H54 (cell line): ENCODE data around the gene C1QTNF6.

Source experiments
- DNase-seq: peaks from one replicate; pipeline ENCODE4 v3.0.0; 2011; ENCODE audit warnings: low spot score, mixed read lengths; ENCODE audit not compliant: insufficient read length
- FAIRE-seq: peaks from 3 replicates; lab custom pipeline; 2011; peaks lifted over from hg19 to GRCh38; lab: Jason Lieb, UNC
- POLR2A ChIP-seq: IDR thresholded peaks from 2 replicates; pipeline ENCODE4 v1.6.1; 2011; ENCODE audit warnings: low read depth, mild to moderate bottlenecking, low read length

Gene C1QTNF6

GRCh38 chr22:37197451-37198257 is 9.6 kb upstream of the C1QTNF6 start:
- no peak for TF ChIP-seq POLR2A
- FAIRE-seq (peak; percentile 95), DNase-seq (peak; percentile 65)

DNA sequence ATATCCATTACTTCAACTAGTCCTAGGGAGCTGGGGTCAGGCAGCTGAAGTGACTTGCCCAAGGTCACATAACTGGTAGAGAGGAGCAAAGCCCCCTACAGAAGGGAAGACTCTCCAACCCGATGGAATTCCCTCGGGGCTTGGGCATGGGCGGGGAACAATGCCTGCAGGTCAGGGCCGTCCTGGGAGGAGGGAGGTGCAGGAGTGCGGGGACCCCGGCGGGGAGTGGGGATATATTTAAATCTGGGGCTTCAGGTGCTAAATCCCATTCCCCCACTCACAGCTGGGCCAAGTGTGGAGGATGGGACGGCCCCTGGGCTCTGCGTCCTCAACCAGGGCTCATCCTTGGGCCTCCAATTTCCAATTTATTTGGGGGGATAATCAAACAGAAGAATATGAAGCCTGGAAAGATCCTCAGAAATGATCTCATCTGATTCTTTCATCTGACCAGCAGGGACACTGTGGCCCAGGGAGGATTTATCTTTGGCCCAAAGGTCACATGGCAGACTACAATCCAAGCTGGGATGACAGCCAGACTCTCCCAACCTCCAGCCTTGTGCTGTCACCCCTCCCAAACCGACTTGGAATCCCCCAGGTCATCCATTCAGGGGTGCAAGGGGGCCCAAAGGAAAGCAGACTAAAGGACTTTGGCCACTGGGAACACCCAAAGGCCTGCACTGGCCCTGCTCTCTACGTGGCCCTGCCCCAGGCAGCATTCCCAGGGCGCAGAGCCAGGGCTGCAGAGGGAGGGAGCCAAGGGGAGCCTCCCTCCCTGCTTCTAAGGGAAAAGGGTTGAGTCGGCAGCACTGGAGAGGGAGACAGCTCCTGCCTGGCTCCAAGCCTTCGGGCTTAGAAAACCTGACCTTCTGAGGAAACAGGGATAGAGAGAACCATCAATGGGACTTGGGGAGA is 8.7 kb upstream of the C1QTNF6 start:
- peak; percentile 58 for DNase-seq
- TF ChIP-seq POLR2A = no peak
- FAIRE-seq = peak; percentile 80

- DNase-seq = no peak
- TF ChIP-seq POLR2A = no peak
- FAIRE-seq = no peak
Measured at GRCh38 chr22:37195921-37196320, 7.9 kb upstream of the C1QTNF6 start.

- TF ChIP-seq POLR2A = no peak
- DNase-seq = no peak
- FAIRE-seq = no peak
Measured at GRCh38 chr22:37194750-37195149, 6.7 kb upstream of the C1QTNF6 start.

GRCh38 chr22:37193629-37194191 is 5.7 kb upstream of the C1QTNF6 start:
- TF ChIP-seq POLR2A = no peak
- FAIRE-seq = no peak
- DNase-seq = no peak

- no peak for TF ChIP-seq POLR2A
- DNase-seq (no peak), FAIRE-seq (no peak)
Measured at GRCh38 chr22:37192741-37193140, 4.7 kb upstream of the C1QTNF6 start.

GRCh38 chr22:37192204-37192603 is 4.2 kb upstream of the C1QTNF6 start:
- DNase-seq (no peak), FAIRE-seq (no peak)
- TF ChIP-seq POLR2A = no peak

GRCh38 chr22:37190262-37190780 is 2.3 kb upstream of the C1QTNF6 start:
- DNase-seq (no peak), FAIRE-seq (no peak)
- no peak for TF ChIP-seq POLR2A

DNA sequence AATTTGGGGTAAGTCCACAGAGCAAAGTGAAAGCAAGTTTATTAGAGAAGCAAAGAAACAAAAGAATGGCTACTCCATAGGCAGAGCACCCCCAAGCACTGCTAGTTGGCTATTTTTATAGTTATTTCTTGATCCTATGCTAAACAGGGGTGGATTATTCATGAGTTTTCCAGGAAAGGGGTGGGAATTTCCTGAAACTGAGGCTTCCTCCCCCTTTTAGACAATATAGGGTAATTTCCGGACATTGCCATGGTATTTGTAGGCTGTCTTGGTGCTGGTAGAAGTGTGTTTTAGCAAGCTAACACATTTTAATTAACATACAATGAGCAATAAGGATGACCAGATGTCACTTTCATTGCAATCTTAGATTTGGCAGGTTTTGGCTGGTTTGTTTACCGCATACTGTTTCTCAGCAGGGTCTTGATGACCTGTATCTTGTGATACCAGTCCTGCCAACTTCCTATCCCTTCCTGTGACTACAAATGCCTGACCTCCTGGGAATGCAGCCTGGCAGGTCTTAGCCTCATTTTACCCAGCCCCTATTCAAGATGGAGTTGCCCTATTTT is 937 bp upstream of the C1QTNF6 start:
- peak; percentile 73 for FAIRE-seq

GRCh38 chr22:37187552-37187890 is 526 bp downstream of the C1QTNF6 start:
- TF ChIP-seq POLR2A = peak; percentile 31; the same call in 1 of the 2 replicates
- FAIRE-seq = peak; percentile 90
- no peak for DNase-seq

More for the DNA sequence above, 937 bp upstream of the C1QTNF6 start:
- DNase-seq = no peak
- no peak for TF ChIP-seq POLR2A

DNA sequence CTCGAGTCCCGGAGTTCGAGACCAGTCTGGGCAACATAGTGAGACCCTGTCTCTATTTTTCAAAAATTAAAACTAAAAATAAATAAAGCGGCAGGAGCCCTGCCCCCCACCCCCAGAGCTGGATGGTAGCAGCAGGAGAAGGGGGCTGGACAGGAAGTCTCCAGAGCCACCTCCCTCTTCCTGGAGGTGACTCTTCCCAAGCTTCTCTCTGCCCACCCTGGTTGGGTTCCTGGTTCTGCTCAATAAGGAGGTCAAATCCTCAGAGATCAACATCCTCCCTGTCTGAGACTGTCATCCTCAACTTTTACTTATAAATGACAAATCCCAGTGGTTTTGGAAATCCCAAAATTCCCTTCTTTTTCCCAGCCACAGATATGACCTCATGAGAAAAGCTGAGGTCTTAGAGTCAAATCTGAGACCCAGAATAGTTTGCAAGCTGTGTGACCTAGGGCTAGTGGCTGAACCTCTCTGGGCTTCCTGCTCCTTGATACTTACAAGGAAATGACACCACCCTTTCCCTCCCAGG is 987 bp downstream of the C1QTNF6 start:
- FAIRE-seq (no peak), DNase-seq (no peak)
- no peak for TF ChIP-seq POLR2A

DNA sequence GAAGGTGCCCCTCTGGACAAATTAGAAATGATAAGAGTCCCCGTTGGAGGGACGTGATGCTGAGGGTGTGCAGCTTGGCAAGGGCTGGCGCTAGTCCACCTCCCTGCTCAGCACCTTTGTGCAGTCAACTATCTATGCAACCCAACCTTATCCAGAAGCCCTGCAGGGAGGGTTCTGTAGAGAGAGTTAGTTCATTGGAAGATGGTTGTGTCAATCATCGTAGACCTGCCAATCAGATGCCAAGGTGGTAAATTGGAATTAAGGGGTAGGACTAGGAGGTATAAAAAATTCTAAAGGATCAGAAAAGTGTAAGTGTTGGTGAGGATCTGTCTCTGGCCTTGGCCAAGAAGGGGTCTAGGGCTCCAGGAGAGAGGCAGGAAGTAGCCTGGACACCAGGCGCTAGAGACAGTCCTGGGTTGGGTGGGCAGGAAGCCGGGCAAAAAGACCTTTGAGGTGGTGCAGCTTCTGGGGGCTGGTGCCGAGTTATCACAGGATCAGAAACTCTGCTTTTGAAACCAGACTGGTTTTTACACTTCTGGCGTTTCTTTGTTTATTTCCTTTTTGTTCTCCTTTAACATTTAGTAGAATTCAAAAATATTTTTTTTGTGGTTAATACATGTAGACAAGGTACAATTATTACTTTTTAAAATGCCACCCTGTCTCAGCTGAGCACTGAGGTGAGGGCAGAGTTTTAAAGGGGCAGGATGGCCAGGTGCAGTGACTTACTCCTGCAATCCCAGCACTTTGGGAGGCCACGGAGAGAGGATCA is 1.6 kb downstream of the C1QTNF6 start:
- FAIRE-seq (peak; percentile 74), DNase-seq (peak; percentile 54)
- no peak for TF ChIP-seq POLR2A
